ENCODE measurements around the gene NUMBL. TPM values are rescaled to one million over a fixed set of nuclear protein-coding genes. Genes with fewer than 3 reads are reported as not detected.
"Not testable (repeated sequence)": the region's sequence is repeated elsewhere in the genome, so short reads cannot be mapped to it uniquely, and the experiment has no call there.

The NUMBL gene
- total RNA-seq, 4 donors from 2014 or later = 28.2 to 51.7 (median 41.5) TPM

- Histone ChIP-seq H3K27me3 (no peaks in the 10 kb centered on the region), H3K36me3 (peaks cover 79 to 100% (median 99%) of the 10 kb centered on the region in 4 donors), H3K27ac (replicated peaks in 1 of 4) (no peak overlapping the region), H3K4me1 (peaks cover 2 to 10% (median 10%) of the 10 kb centered on the region in 4 donors), H3K9me3 (no peaks in the 10 kb centered on the region), H3K4me3 (no peak overlapping the region)
- TF ChIP-seq POLR2AphosphoS5 (IDR thresholded peaks at IDR 0.05) (no peak), POLR2A (IDR thresholded peaks at IDR 0.05; ENCODE audit: low read depth) (no peak), CTCF (IDR thresholded peaks at IDR 0.05) (no peak), EP300 (IDR thresholded peaks at IDR 0.05) (no peak)
- no peak for DNase-seq (ENCODE audit: extremely low spot score)
- 89% methylated on average over 11 of the region's 11 CpGs for WGBS
- intact Hi-C loops (cut with DNase I) = no loop called here
Measured at GRCh38 chr19:40735013-40735771, 44.7 kb upstream of the NUMBL start.

GRCh38 chr19:40733149-40733548 is 42.7 kb upstream of the NUMBL start:
- TF ChIP-seq CTCF (IDR thresholded peaks at IDR 0.05) (no peak), POLR2A (IDR thresholded peaks at IDR 0.05; ENCODE audit: low read depth) (no peak), EP300 (IDR thresholded peaks at IDR 0.05) (no peak), POLR2AphosphoS5 (IDR thresholded peaks at IDR 0.05) (no peak)
- H3K4me1 ChIP-seq = no peaks in the 10 kb centered on the region
- H3K27me3 ChIP-seq = no peaks in the 10 kb centered on the region
- no peak for DNase-seq (ENCODE audit: extremely low spot score)
- H3K36me3 ChIP-seq = peaks cover 88 to 100% (median 99%) of the 10 kb centered on the region in 4 donors
- no peak overlapping the region for H3K27ac ChIP-seq (replicated peaks in 1 of 4)
- intact Hi-C loops (cut with DNase I) = no loop called here
- H3K4me3 ChIP-seq = no peak overlapping the region
- 98% methylated on average over 13 of the region's 13 CpGs for whole genome bisulfite sequencing
- H3K9me3 ChIP-seq = no peaks in the 10 kb centered on the region

GRCh38 chr19:40732304-40732703 is 41.9 kb upstream of the NUMBL start:
- DNase-seq (ENCODE audit: extremely low spot score); H3K27ac ChIP-seq (replicated peaks in 1 of 4); H3K9me3 ChIP-seq; H3K27me3 ChIP-seq; H3K4me1 ChIP-seq; H3K4me3 ChIP-seq; intact Hi-C loops (cut with DNase I): not testable (repeated sequence)
- H3K36me3 ChIP-seq = peaks cover 87 to 100% (median 99%) of the 10 kb centered on the region in 4 donors
- 96% methylated on average over 16 of the region's 16 CpGs for WGBS

- H3K27me3 ChIP-seq; intact Hi-C loops (cut with DNase I); H3K27ac ChIP-seq (replicated peaks in 1 of 4); H3K4me1 ChIP-seq; H3K9me3 ChIP-seq; DNase-seq (ENCODE audit: extremely low spot score); H3K4me3 ChIP-seq: not testable (repeated sequence)
- 94% methylated on average over 5 of the region's 5 CpGs for WGBS
- H3K36me3 ChIP-seq = peaks cover 86 to 100% (median 99%) of the 10 kb centered on the region in 4 donors
Measured at GRCh38 chr19:40730065-40730464, 39.6 kb upstream of the NUMBL start.

- DNase-seq (ENCODE audit: extremely low spot score) = no peak
- WGBS = 97% methylated on average over 4 of the region's 4 CpGs
- no peak overlapping the region for H3K4me3 ChIP-seq
- H3K36me3 ChIP-seq = peaks cover 58 to 91% (median 82%) of the 10 kb centered on the region in 4 donors
- no peaks in the 10 kb centered on the region for H3K27me3 ChIP-seq
- intact Hi-C loops (cut with DNase I) = no loop called here
- peaks cover 16 to 41% (median 38%) of the 10 kb centered on the region in 4 donors for H3K4me1 ChIP-seq
- TF ChIP-seq CTCF (IDR thresholded peaks at IDR 0.05) (no peak), POLR2A (IDR thresholded peaks at IDR 0.05; ENCODE audit: low read depth) (no peak), EP300 (IDR thresholded peaks at IDR 0.05) (no peak), POLR2AphosphoS5 (IDR thresholded peaks at IDR 0.05) (no peak)
- H3K27ac ChIP-seq (replicated peaks in 1 of 4) = no peak overlapping the region
- peaks cover 0 to 3% (median 0%) of the 10 kb centered on the region in 4 donors for H3K9me3 ChIP-seq
Measured at GRCh38 chr19:40726279-40726678, 35.8 kb upstream of the NUMBL start.

Measured in esophagus muscularis mucosa (tissue), 4 donors.